Measurements from ENCODE around the gene KIF15.

KIF15 gene

GRCh38 chr3:44875596-44875995 is 114.0 kb downstream of the KIF15 start:
- no peak for DNase-seq (ENCODE audit: low read depth in 2 of 2)

DNA sequence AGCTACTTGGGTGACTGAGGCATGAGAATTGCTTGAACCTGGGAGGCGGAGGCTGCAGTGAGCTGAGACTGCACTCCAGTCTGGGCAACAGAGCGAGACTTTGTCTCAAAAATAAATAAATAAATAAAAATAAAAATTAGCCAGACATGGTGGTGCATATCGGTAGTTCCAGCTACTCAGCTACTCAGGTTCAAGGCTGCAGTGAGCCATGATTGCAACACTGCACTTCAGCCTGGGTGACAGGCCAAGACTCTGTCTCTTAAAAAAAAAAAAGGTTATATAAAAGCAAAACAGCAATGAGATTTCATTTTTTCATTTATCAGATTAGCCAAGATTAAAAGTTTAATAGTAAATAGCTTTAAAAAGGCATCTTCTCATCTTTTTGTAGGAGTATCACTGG is 115.7 kb downstream of the KIF15 start:
- no peak for DNase-seq (ENCODE audit: low read depth in 2 of 2)

DNA sequence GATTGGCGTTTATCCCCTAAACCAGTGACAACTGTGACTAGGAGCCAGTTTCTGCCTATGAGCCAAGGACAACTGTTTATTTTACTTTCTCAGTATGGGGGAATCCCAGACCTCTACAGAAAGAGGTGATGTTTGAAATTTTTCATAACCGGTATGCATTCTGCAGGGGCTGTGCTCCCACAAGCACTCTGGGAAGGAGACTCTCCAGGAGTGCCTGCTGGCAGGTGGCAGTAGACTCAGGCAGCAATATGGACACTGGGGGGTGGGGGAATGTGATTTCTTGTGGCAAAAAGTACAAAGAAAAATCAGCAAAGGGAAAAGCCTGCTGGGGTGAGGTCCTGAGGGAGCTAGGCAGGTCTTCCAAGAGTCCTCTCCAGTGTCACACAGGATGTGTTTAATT is 118.7 kb downstream of the KIF15 start:
- no peak for DNase-seq (ENCODE audit: low read depth in 2 of 2)

GRCh38 chr3:44883213-44883955 is 121.8 kb downstream of the KIF15 start:
- DNase-seq (ENCODE audit: low read depth in 2 of 2): no peak

- no peak for DNase-seq (ENCODE audit: low read depth in 2 of 2)
Observed at GRCh38 chr3:44883999-44884431, 122.4 kb downstream of the KIF15 start.

DNA sequence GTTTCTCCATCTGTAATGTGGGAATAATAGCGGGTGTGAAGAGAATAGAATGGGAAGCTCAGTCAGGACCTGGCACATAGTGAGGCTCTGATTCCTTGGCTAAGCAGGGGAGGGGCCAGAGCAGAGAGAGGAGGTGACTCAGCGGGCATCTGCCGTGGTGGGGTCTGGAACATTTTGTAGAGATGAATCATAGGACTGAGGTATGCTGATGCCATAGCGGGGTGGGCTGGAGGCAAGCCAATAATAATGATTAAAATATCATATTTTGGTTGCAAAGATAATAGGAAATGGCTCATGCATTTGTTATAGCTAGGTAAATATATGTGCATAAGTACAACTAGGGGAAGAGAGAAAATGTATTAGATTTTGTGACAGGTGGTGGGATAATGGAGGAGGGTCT is 124.0 kb downstream of the KIF15 start:
- DNase-seq (ENCODE audit: low read depth in 2 of 2): no peak

GRCh38 chr3:44886561-44886960 is 125.0 kb downstream of the KIF15 start:
- no peak for DNase-seq (ENCODE audit: low read depth in 2 of 2)

DNA sequence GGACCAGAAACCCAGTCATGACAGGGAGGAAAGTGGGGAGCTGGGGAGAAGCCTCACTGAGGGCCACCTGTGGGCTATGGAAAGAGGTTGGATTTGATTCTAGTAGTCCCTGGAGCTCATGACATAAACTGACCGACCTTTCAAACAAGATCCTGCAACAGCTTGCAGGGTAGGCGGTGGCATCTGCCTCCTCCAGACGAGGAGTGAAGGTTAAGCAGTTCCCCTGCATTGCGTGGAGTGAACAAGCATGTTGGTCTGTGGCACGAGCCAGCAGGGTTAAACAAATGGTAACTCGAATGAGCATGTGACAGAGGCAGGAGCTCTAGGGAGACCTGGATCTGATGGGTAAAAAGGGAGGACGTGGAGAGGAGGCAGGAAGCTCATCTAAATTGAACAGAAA is 125.5 kb downstream of the KIF15 start:
- no peak for DNase-seq (ENCODE audit: low read depth in 2 of 2)

DNA sequence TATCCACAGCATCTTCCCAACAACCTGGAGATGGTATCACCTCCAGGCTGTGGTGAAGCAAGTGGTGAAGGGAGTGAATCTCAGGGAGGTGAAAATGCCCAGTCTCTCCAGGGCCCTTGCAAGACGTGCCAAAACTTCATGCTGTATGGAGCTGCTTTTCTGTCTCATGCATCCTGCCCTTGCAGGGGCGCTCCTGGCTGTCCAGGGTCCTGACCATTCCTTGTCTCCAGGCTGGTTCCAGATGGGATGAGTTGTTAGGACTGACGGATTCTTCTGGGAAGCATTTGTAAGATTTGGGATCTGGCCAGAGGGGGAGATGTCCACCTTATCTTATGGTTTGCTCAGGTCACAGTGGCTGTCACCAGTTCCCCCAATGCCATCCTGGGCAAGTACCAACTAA is 128.7 kb downstream of the KIF15 start:
- no peak for DNase-seq (ENCODE audit: low read depth in 2 of 2)

- DNase-seq (ENCODE audit: low read depth in 2 of 2): no peak
Observed at GRCh38 chr3:44890852-44891251, 129.3 kb downstream of the KIF15 start.

- no peak for DNase-seq (ENCODE audit: low read depth in 2 of 2)
Observed at GRCh38 chr3:44892689-44893088, 131.1 kb downstream of the KIF15 start.

DNA sequence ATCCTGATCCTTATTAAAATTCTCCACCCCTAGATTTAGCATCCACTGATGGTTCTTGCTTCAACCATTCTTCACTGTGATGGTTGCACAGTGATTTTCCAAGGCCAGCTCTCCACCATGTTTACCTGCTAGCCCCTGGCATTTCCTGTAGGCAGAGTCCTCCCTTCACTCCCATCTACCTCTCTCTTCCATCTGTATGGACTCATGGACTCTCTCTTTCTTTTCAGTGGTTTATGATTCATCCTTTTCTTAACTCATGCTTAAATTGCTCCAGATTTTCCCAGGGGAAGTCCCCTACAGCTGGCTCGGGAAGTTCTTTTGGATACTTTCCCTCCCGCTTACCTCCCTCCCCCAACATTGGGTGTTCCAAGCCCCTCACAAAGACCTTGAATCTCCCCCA is 131.5 kb downstream of the KIF15 start:
- DNase-seq (ENCODE audit: low read depth in 2 of 2): no peak

DNA sequence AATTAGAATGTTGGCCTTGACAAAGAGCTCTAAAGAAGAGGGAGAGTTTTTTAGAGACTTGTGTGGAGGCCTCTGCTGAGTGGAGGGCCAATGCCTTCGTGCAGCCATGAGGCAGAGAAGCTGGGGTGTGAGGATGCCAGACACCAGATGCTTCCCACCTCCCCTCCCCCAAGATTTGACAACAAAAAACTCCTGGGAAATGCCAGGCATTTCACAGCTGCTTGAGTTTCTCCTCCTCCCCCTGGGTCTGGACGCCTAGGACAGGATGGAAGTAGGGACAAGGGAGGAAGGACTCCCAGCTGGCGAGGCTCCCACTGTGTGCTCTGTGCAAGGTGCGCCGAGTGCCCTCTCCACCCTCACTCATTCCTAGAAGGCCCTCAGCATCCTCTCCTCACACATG is 132.9 kb downstream of the KIF15 start:
- DNase-seq (ENCODE audit: low read depth in 2 of 2): no peak

GRCh38 chr3:44896440-44896839 is 134.8 kb downstream of the KIF15 start:
- DNase-seq (ENCODE audit: low read depth in 2 of 2): no peak

DNA sequence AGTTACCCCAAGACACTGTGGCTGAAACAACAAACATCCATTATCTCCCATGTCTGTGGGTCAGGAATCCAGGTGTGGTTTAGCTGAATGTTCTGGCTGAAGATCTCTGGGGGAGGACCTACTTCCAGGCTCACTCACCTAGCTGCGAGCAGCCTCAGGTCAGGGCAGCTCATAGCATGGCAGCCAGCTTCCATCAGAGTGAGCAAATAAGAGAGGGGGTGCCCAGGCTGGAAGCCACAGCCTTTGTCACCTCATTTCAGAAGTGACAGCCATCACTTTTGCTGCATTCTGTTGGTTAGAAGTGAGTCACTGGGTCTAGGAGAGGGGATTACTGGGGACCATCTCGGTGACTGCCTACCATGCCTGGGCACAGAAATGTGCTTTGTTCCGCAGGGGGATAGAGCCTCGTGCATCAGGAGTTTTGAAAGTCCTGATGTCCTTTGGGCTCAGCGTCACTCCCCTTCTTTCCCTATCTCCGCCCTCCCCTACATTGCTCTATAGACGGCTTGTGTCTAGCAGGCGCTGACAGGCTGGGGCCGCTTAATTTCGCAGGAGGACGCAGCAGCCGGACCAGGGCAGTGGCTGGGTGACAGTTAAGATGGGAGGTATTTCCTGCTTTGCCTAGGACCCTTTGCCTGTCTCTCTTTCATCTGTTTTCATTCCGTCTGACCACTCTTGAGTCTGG is 138.2 kb downstream of the KIF15 start:
- no peak for DNase-seq (ENCODE audit: low read depth in 2 of 2)

GRCh38 chr3:44902628-44903027 is 141.0 kb downstream of the KIF15 start:
- DNase-seq (ENCODE audit: low read depth in 2 of 2): no peak
